Putamen (tissue), 1 donor: ENCODE measurements around the gene CDH8.
A peak's percentile ranks its signal among the peaks of the same experiment; 100 is the strongest.
"Not testable (repeated sequence)": the region's sequence is repeated elsewhere in the genome, so short reads cannot be mapped to it uniquely, and the experiment has no call there.

ENCODE experiments used
- DNase-seq: peaks from one replicate; pipeline ENCODE4 v3.0.0-alpha.2; 2016; ENCODE audit warnings: low spot score

Gene CDH8

DNA sequence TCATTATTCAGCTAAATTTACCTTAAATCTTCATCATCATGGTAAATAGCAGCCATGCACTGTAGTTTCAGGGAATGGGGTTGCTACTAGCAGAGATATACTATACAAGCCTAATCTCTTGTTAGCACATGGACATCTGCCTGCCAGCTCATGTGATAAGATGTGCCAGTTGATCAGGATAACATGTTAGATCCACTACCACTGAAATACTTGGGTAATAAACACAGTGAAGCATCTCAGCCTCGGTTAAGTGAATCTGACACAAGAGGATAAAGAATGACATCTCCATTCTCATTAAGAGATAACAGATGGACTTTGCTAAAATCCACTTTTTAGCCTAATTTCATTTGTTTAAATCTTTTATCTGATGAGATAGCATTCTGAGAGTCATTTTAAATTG lies 256.1 kb downstream of the CDH8 start:
- DNase-seq = no peak

DNA sequence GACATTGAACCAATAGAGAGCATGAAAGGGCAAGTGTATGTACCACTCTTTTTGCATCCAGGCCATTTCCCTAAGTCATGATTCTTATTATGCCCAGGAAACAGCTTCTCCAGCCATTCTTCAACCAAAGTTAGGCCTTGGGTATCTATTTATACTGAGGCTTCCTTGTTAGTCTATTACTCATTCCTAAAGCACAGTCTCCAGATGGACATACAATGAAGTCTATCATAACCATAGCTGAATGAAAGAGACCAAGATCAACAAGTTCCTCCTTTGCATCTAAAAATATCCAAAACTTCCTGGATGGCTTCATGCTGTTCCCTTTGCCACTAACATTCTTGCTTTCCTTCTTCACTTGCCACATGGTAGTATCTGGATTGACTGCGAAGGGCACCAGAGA lies 265.9 kb downstream of the CDH8 start:
- no peak for DNase-seq

DNA sequence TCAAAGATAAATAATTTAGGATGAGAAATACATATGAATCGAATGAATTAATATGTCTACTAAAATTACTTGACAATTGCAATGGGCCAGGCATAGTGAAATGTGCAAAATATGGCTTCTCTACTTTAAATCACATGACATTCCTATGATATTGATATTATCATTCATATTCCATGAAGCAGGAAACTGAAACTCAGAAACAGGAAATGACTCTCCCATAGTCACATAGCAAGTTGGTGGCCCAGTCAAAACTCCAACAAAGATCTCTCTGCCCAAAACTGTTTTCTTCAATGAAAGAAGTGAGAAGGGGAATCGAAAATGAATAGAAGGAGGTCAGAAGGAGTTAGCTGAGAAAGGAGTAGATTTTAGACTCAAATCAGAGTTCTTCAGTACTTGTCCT lies 272.2 kb downstream of the CDH8 start:
- DNase-seq = no peak

DNA sequence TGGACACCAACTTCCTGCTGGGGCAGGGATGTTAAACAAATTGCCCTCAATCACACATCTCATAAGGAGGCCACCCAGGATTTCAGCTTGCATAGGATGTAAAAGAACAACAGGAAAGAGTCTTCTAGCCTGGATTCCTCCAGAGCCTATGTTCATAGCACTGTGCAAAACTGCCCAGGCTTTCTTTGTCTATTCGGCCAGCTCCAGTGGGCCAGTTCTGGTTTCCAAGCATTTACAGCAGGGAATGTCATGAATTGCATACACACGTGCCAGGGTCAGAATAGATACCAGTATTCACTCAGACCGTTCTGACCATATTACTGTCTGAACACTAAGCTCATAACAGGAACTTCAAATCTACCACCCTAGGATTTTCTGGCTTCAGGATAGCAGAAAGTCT lies 273.2 kb downstream of the CDH8 start:
- DNase-seq = no peak

DNA sequence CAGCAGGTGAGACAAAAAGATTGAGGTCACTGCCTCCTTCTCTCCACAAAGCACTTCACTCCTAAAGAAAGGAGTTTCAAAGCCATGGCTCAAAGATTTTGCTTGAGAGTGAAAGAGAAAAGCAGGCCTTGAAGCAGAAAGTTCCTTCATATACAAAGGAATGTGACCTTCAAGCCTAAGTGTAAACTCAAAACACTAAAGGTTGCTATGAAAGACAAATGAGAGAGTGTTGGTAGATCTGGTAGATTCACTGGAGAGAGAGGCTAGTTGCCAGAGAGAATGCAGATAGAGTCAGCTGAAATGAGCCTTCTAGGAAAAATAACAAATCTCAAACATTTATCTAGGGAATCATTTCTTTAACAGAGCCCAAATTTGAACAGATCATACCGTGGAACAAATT lies 305.2 kb downstream of the CDH8 start:
- no peak for DNase-seq

DNA sequence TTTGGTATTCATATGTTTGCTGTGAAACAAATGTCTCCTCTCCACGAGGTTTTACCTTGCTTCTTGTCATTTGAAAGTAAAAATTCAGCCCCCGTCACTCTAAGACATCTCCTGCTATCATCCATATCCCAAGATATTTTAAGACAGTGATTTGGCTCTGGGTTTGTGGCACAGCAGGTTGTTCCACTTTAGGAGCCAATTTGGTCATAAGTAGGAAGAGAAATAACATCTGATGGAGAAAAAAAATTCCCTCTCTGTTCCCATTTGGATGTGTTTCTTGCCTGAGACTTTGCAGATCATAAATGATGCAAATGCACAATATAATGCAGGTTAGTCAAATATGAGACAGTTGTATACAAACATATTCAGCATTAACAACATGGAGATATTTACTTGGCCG lies 309.5 kb downstream of the CDH8 start:
- DNase-seq = no peak

DNA sequence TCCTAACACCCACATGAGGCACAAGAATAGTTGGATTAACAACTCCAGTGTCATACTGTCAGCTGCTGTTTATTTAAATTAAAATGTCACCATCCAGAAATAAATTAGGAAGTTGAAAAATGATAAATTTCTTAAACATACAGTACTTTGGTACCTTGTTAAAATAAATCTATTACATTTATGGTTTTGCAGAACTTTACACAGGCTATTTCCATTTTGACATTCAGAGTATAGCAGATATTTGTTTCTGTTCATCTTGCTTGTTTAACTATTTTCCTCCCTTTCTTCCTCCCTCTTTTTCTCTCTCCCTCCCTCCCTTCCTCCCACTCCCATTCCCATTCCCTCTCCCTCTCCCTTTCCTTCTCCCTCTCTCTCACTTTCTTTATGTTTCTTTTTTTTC lies 310.1 kb downstream of the CDH8 start:
- DNase-seq = no peak

DNA sequence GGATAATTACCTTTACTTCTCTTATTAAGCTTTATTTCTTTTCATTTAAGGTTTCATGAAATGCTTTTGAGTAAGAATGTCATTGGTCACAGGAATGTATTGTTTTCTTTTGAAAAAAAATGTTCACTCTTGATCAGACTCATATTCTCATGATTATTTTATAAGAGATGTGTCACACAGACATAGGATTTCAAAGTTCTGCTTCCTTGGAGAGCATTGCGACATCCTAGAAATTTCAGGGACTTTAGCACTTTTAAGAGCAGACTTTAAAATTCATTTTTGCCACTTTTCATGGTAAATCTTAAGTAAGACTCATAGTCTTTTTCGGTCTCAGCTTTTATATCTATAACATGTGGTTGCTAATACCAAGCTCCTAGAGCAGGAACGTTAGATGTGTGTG lies 314.7 kb downstream of the CDH8 start:
- no peak for DNase-seq

DNA sequence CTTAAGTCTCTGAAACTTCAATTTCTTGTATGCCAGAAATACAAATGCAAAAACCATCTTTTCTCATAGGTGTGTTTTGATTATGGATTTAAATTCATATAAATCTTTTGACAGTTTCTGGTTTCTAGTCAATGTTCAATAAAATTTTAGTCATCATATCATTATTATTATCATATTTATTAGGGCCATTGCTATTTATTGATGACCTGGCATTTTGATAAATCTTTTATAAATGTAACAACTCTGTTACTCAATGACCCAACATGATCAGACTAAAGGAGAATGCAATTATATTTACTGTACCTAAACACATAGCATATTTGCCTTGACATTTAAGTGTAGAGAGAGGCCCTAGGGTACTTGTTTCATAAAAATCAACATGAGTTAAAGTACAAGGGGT lies 320.8 kb downstream of the CDH8 start:
- DNase-seq = no peak

DNA sequence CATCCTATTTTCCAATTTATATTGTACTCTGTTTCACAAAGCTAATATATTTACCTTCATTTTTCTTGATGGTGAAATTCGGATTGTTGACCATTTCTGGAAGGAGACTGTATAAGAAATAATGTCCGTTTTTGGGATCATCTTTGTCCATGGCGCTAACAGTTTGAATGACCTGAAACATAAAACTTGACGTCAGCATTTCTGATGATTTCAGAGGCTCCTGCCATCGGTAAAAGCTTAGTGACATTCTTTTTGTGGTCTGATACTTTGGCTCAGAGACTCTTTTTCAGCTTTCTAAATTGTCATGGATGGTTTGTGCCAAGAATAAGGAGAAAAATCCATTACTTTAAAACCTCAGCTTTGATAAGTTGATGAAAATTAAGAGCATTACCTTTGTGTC lies 322.5 kb downstream of the CDH8 start:
- no peak for DNase-seq

DNA sequence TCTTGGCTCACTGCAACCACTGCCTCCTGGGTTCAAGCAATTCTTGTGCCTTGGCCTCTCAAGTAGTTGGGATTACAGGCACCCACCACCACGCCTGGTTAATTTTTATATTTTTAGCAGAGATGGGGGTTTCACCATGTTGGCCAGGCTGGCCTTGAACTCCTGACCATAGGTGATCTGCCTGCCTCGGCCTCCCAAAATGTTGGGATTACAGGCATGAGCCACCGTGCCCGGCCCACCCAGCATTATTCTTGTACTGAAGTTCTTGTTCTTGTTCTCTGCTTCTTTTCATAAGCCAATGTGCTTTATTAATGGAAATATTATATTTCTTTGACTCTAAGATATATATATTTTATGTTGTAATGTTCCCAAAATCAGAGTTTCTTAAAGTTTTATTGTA lies 336.6 kb downstream of the CDH8 start:
- not testable (repeated sequence) for DNase-seq

DNA sequence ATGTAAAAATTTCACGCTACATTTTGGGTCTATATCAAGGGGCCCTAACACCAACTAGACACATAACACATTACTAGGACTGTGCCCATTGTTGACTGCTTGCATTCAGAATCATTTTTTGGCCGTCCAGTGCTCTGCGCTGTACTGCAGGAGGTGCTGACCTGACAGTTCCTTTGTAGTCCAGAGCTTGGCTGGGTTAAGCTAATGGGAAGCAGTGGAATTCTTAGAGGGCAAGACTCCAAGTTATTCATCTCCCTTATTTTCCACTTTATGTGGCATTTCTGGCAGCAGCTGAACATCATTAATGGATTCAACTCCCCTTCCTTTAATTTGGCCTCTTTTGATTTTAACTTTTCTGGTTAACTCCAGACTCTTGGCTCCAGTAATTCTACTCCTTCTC lies 351.7 kb downstream of the CDH8 start:
- DNase-seq = no peak

DNA sequence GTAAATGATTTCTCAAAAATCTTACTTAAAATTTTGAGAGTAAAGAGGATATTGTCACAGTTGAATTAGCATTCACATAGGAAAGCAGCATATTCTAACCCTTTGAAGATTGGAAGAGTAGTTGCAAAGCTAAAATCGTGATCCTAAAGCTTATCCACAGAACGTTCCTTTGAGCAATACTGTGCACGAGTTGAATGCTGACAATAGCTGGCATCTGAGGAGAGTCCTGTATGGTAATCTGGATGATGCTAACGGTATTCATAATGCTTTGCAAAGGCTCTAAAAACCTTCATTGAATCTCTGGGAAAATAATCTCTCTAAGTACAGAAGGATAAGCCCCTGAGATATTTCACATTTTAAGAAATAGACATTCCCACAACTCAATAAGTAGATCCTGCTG lies 354.6 kb downstream of the CDH8 start:
- DNase-seq = peak; percentile 35

DNA sequence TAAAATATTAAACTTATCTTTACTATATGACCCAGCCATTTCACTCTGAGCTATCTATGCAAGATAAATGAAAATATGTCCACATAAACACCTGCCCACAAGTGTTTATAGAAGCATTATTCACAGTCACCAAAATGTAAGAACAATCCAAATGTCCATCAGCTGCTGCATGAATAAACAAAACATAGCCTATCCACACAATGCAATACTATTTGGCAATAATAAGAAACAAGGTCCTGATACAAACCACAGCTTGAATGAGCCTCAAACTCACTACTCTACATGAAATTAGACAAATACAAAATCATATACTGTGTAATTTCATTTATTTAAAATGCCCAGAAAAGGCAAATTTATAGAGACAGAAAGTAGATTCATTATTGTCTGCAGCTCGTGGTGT lies 355.1 kb downstream of the CDH8 start:
- DNase-seq = peak; percentile 26

DNA sequence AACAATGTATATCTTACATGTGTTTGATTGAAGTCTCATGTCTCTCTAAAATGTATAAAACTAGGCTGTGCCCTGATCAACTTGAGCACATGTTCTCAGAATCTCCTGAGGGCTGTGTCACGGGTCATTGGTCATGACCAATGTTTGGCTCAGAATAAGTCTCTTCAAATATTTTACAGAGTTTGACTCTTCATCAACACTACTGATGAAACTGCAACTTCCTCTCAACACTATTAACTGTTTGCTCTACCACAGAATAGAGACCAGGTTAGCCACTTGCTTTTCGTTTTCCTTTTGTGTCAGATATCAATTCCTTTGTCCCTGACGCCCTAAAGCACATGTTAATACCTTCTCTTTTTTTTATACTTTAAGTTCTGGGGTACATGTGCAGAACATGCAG lies 358.1 kb downstream of the CDH8 start:
- DNase-seq = no peak

DNA sequence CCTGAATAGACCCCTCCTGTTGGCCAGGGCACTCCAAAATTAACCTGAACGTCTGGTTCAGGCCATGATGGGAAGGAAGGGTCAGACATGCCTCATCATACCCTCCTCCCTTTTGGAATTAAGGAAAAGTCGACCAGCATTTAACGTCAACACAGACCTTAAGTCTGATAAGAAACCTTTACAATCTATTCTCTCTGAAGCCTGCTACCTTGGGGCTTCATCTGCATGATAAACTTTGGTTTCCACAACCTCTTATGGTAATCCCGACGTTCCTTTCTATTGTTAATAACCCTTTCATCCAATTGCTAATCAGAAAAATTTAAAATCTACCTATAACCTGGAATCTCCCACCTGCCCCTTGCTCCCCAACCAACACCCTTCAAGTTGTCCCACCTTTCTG lies 358.5 kb downstream of the CDH8 start:
- no peak for DNase-seq

DNA sequence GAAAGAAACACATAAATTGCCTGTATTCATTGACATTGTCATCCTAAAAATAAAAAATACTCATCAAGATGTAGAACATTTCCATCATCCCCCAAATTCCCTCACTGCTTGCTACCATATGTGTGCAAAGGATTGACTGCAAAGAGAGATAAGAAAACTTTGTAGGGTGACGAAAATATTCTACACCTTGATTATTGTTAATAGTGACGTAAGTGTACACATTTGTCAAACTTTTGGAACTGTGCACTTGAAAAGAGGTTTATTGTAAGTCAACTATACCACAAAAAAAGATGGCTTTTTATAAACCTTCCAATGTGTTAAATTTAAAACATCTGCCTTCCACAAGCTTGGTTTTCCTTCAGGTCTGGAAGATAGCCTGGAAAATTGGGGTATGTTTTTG lies 359.5 kb downstream of the CDH8 start:
- no peak for DNase-seq

DNA sequence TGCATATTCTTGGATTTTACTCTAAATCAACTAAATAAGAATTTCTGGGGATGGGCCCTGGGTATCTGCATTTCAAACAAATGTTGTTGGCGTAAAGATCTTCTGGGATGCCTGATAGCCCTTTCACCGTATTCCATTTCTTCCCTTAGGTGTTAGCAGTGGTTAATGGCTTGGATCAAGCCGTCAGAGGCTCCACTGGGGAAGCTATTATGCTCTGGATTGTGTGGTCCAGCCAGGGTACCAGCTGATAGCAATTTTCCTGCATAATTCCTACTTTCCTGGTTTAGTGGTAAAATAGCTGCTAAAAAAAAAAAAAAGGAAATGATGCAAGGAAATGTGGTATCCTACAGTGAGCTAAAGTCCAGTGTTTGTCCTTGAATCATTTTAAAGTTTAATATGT lies 365.1 kb downstream of the CDH8 start:
- no peak for DNase-seq

DNA sequence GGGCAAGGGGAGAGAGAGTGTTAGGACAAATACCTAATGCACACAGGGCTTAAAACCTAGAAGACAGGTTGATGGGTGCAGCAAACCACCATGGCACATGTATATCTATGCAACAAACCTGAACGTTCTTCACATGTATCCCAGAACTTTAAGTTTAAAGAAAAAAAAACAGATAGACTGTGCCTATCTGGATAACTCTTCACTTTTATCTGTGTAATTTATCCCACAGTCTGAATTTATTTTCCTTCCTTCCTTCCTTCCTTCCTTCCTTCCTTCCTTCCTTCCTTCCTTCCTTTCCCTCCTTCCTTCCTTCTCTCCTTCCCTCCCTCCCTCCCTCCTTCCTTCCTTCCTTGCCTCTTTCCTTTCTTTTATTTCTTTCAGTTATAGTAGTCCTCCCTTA lies 370.7 kb downstream of the CDH8 start:
- no peak for DNase-seq

DNA sequence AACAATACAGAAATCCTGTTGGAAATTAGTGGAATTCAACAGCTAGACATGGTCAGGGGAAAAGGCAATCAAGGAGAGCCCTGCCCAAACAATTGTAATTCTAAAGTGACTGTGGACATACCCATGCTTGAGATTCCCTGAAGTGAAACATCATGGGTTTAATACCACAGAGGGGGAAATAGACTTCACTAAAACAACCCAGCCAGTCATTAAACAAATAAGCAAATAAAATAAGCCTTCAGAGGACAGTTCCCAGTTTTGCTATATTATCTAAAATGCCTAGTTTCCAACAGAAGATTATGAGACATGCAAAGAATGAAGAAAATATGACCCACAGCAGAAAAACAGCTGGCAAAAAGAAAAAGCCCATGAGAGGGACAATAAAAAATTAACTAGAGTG lies 376.3 kb downstream of the CDH8 start:
- DNase-seq = no peak

DNA sequence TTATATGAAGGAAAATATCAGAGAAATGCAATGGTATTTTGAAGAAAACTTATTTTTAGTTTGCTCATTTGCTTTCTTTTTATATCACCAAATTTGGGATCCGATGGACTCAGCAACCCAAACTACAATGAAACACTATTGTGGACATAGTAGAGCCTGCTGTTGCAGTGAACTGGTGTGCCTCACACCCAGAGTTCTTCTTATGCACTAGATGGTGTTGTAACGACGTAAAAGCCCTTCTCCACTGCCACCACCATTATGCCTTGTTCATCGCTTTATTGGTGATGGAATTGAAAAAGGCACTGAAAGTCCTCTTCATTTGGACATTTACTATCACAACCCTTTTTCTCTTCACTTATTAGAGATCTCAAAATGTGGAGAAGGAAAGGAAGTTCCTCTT lies 381.3 kb downstream of the CDH8 start:
- peak; percentile 75 for DNase-seq

DNA sequence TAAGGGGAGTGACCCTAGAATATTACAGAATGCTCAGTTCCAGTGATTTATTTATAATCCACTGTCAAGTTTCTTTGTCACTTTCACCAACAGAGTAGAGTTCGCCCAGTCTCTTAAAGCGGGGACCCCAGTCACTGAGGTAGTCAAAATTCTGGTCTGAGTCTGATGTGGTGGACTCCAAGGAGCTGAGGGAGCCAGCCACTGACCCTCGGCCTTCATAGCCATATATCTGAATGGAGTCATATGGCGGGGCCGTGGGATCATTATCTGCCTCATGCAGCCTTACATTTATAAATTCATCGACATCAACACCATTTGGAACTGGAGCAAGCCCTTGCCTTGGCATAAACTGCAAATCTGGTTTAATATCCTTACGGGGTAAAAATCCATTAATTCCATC lies 382.7 kb downstream of the CDH8 start:
- no peak for DNase-seq

DNA sequence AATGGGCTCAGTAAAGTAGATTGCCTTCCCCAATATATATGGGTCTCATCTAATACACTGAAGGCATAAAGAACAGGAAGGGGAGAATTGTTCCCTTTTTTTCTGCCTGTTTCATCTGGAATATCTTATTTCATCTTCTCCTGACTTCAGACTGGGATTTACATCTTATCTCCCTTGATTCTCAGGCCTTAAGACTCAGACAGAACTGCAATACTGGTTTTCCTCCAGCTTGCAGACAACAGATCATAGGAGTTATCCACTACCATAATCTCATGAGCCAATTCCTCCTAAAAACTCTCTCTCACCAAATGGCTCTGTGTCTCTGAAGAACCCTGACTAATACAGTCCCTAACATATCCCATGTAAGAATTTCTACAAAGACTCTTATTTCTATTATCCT lies 390.7 kb downstream of the CDH8 start:
- DNase-seq = no peak

DNA sequence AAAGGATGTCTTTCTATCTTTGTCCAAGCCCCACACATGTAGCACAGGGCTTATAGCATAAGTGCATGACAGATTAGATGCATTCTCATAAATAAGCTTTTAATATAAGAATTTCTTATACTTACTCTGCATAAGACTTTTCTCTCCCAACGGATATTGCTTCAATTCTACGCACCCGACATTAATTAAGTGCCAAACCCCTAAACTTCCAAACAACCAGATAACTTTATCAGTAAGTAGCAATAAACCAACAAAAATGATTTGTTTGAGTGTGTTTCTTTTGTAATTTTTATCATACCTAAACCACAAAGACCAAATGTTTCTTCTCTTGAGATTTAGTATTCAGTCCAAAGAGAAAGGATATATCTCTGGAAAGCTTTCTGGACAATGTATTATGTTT lies 391.5 kb downstream of the CDH8 start:
- DNase-seq = no peak

DNA sequence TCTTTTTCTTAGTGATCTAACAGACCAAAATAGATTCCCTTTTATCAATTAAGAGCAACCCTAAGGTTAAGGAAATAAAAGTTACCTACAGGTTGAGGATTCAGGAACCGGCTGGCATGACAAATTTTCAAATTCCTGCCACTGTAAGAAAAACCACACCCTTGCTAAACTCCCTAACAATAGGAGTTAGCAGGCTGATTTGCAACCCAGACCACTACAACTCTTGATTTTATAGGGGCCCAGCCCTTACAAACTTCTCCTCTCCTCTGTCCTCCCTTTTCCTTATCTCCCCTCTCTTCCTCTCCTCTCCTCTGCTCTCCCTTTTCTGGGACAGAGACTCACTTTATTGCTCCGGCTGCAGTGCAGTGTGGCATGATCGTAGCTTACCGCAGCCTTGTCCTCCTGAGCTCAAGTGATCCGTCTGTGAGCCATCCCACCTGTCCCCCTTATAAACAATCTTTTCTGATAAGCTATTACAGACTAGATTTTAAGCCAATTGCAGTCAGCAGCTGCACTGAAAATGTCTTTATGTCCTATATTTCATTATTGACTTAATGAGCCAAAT lies 418.9 kb downstream of the CDH8 start:
- DNase-seq = no peak
